Loucy (cell line): ENCODE data around the gene DKK1.

ENCODE experiments used
- H2AFZ ChIP-seq: fragments of 200-600 bp; sonication (generic); 2 replicates; pipeline ENCODE4 v1.6.0; 2016; ENCODE audit warnings: antibody characterized with exemption, mild to moderate bottlenecking, low read length, moderate library complexity
- H3F3A ChIP-seq: fragments of 200-600 bp; 2 replicates; pipeline ENCODE4 v1.6.0; 2016; ENCODE audit warnings: antibody characterized with exemption, low read depth, mild to moderate bottlenecking
- H3K27me3 ChIP-seq: fragments of 200-600 bp; sonication (generic); 2 replicates; pipeline ENCODE4 v1.6.1; 2014; ENCODE audit warnings: low read length, mild to moderate bottlenecking; ENCODE audit not compliant: insufficient read depth, poor library complexity, severe bottlenecking
- H3K36me3 ChIP-seq: fragments of 200-600 bp; sonication (generic); 2 replicates; pipeline ENCODE4 v1.6.1; 2016; ENCODE audit warnings: low read length; ENCODE audit not compliant: insufficient read depth
- H3K4me1 ChIP-seq: fragments of 200-600 bp; sonication (generic); 2 replicates; pipeline ENCODE4 v1.5.1; 2014; ENCODE audit warnings: low read length, mild to moderate bottlenecking; ENCODE audit not compliant: insufficient read depth, poor library complexity, severe bottlenecking
- H3K4me2 ChIP-seq: fragments of 200-600 bp; sonication (generic); 2 replicates; pipeline ENCODE4 v1.6.0; 2014; ENCODE audit warnings: antibody characterized with exemption, low read length, low read depth, mild to moderate bottlenecking; ENCODE audit not compliant: poor library complexity, severe bottlenecking
- H3K4me3 ChIP-seq: fragments of 200-600 bp; sonication (generic); 2 replicates; pipeline ENCODE4 v1.5.1; 2014; ENCODE audit warnings: low read length, mild to moderate bottlenecking, mixed read lengths; ENCODE audit not compliant: poor library complexity, severe bottlenecking
- H3K79me2 ChIP-seq: fragments of 200-600 bp; sonication (generic); 2 replicates; pipeline ENCODE4 v1.6.1; 2014; ENCODE audit warnings: low read length; ENCODE audit not compliant: insufficient read depth
- H3K9ac ChIP-seq: fragments of 200-600 bp; sonication (generic); 2 replicates; pipeline ENCODE4 v1.6.0; 2014; ENCODE audit warnings: mild to moderate bottlenecking, low read depth, low read length, moderate library complexity; ENCODE audit not compliant: poor library complexity, severe bottlenecking
- H3K9me2 ChIP-seq: fragments of 200-600 bp; sonication (generic); replicated peaks from 2 replicates; pipeline ENCODE4 v1.6.1; 2016; ENCODE audit warnings: low read depth, low read length, mixed read lengths
- H3K9me3 ChIP-seq: fragments of 200-600 bp; sonication (generic); 2 replicates; pipeline ENCODE4 v1.6.1; 2014; ENCODE audit warnings: mild to moderate bottlenecking, antibody characterized with exemption, low read length, low read depth; ENCODE audit not compliant: insufficient read depth
- H4K20me1 ChIP-seq: fragments of 200-600 bp; sonication (generic); 2 replicates; pipeline ENCODE4 v1.6.0; 2014; ENCODE audit warnings: antibody characterized with exemption, low read length, mild to moderate bottlenecking; ENCODE audit not compliant: insufficient read depth, poor library complexity, severe bottlenecking
- CTCF ChIP-seq: fragments of 200-600 bp; sonication (generic); conservative IDR thresholded peaks from 2 replicates; pipeline ENCODE4 v1.5.1; 2014; ENCODE audit warnings: mild to moderate bottlenecking, antibody characterized with exemption, low read length
- EZH2phosphoT487 ChIP-seq: fragments of 200-600 bp; IDR thresholded peaks from 2 replicates; pipeline ENCODE4 v1.6.1; 2018; ENCODE audit warnings: antibody characterized with exemption, mild to moderate bottlenecking, moderate library complexity, borderline replicate concordance

DKK1 gene

GRCh38 chr10:52347327-52347667, 33.2 kb downstream of the DKK1 start:
- Histone ChIP-seq H2AFZ (no peak overlapping the region), H3F3A (no peaks in the 10 kb centered on the region), H3K9me3 (peaks cover 5% of the 10 kb centered on the region; the same call in 1 of the 2 replicates), H3K9me2 (no peaks in the 10 kb centered on the region), H3K27me3 (no peaks in the 10 kb centered on the region), H3K4me2 (no peak overlapping the region), H3K4me1 (no peaks in the 10 kb centered on the region), H3K36me3 (no peaks in the 10 kb centered on the region), H3K9ac (no peak overlapping the region), H3K79me2 (no peaks in the 10 kb centered on the region), H4K20me1 (no peaks in the 10 kb centered on the region), H3K4me3 (no peak overlapping the region)
- TF ChIP-seq EZH2phosphoT487 (no peak), CTCF (no peak)

- Histone ChIP-seq H4K20me1 (no peaks in the 10 kb centered on the region), H3K79me2 (no peaks in the 10 kb centered on the region), H3K4me3 (no peak overlapping the region), H3F3A (no peaks in the 10 kb centered on the region), H3K4me1 (no peaks in the 10 kb centered on the region), H3K9me2 (no peaks in the 10 kb centered on the region), H3K9me3 (peaks cover 5% of the 10 kb centered on the region; the same call in 1 of the 2 replicates), H3K27me3 (no peaks in the 10 kb centered on the region), H3K36me3 (no peaks in the 10 kb centered on the region), H2AFZ (no peak overlapping the region), H3K9ac (no peak overlapping the region), H3K4me2 (no peak overlapping the region)
- TF ChIP-seq EZH2phosphoT487, result no peak
- TF ChIP-seq CTCF, result no peak
These were observed 34.0 kb downstream of the DKK1 start for GRCh38 chr10:52348037-52348564.

- Histone ChIP-seq H3K4me1 (no peaks in the 10 kb centered on the region), H3K4me3 (no peak overlapping the region), H2AFZ (no peak overlapping the region), H4K20me1 (no peaks in the 10 kb centered on the region), H3K36me3 (no peaks in the 10 kb centered on the region), H3F3A (no peaks in the 10 kb centered on the region), H3K9me3 (peaks cover 5% of the 10 kb centered on the region; the same call in 1 of the 2 replicates), H3K79me2 (no peaks in the 10 kb centered on the region), H3K4me2 (no peak overlapping the region), H3K9ac (no peak overlapping the region), H3K27me3 (no peaks in the 10 kb centered on the region), H3K9me2 (no peaks in the 10 kb centered on the region)
- TF ChIP-seq CTCF (no peak), EZH2phosphoT487 (no peak)
These were observed 37.8 kb downstream of the DKK1 start for GRCh38 chr10:52351914-52352330.
